Smooth muscle cell of the coronary artery (primary cell): ENCODE measurements around the gene SLC28A3. TPM values are rescaled to one million over a fixed set of nuclear protein-coding genes. Genes with fewer than 3 reads are reported as not detected.

Experiments
- total RNA-seq: library from RNA; depleted of rRNA; stranded (reverse); fragments of >200 nt; gene quantifications from 2 replicates; pipeline ENCODE4 v1.2.3, GENCODE V29; 2014; ENCODE audit warnings: low replicate concordance

The SLC28A3 gene
- 0.47 and 0.60 TPM in 2 replicates for total RNA-seq

DNA sequence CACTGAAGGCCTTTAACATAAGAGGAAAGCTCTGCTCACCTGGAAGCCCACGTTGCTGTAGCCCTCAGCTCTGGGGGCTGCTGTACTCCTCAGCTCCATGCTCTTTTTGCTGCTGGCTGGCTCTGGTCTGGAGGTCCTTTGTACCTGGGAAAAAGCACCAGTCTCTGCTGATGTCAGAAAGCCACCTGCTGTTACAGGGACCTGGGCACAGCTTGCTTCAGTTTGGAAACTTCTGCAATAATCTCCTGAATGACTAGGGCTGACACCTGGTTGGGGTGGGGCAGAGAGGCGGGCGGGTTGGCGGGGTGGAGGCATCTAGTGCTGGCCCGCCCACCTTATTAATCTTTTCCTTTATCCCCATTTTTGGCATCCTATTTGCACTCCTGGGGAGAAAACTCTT, at the start of gene SLC28A3:
TSS of gene SLC28A3 (minus strand) at position 224 of the 400 bp plus-strand sequence. CDS start at position 99, 125 bp downstream.

